Activated CD8-positive, alpha-beta memory T cell treated with anti-CD3 and anti-CD28 coated beads, Interleukin-2, amount 10 ng/mL, durations not matched to agents 7 days and 5 days (primary cell): ENCODE results near the gene ANKRA2. TPM values are rescaled to one million over a fixed set of nuclear protein-coding genes. Genes with fewer than 3 reads are reported as not detected.
"Not testable (repeated sequence)": the region's sequence is repeated elsewhere in the genome, so short reads cannot be mapped to it uniquely, and the experiment has no call there.

ENCODE experiments used
- ATAC-seq: fragments of 150-1000 bp; cut with Tn5 transposase; one replicate; pipeline ENCODE4 v1.10.0; 2021; ENCODE audit warnings: moderate library complexity
- CTCF ChIA-PET: fragments of 350-600 bp; sonication (Branson Sonifier 250); formaldehyde crosslinking; loops from one replicate; lab custom pipeline; 2021; ENCODE audit warnings: antibody characterized with exemption; lab: Charles Lee
- DNase-seq: peaks from one replicate; pipeline ENCODE4 v3.0.0-alpha.2; 2020
- H3K27ac Mint-ChIP-seq: one replicate; pipeline ENCODE4 v1.8.0; 2021; ENCODE audit warnings: mild to moderate bottlenecking, mixed read lengths
- H3K27me3 Mint-ChIP-seq: one replicate; pipeline ENCODE4 v1.8.0; 2021; ENCODE audit warnings: mixed read lengths
- H3K36me3 Mint-ChIP-seq: one replicate; pipeline ENCODE4 v1.8.0; 2021; ENCODE audit warnings: mild to moderate bottlenecking, mixed read lengths
- H3K4me1 Mint-ChIP-seq: one replicate; pipeline ENCODE4 v1.8.0; 2021; ENCODE audit warnings: mixed read lengths
- H3K4me3 Mint-ChIP-seq: one replicate; pipeline ENCODE4 v1.8.0; 2021; ENCODE audit warnings: mild to moderate bottlenecking, moderate library complexity, mixed read lengths
- H3K9me3 Mint-ChIP-seq: one replicate; pipeline ENCODE4 v1.8.0; 2022; ENCODE audit warnings: low read depth, mixed read lengths
- total RNA-seq, 2 experiments: library from RNA; stranded (reverse); gene quantifications; one replicate each; pipeline ENCODE4 v1.2.3, GENCODE V29; 2021

ANKRA2 gene
- total RNA-seq, 2 experiments from 2014 or later: 20.7 to 21.6 TPM

DNA sequence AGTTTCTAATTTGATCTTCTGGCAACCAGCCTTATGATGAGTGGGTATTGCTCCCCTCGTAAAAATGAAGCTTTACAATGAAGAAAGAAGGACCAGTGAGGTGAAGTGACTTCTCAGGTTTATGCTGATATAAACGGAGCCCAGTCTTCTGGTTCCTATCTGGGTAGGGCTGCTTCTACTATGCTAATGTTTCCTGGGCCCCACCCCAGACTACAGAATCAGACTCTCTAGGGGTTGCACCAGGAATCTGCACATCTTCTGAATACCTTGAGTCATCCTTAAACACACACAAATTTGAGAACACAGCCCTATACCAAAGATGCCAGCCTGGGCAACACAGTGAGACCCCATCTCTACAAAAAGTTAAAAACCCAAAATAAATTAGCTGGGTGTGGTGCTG lies 51.0 kb downstream of the ANKRA2 start:
- Mint-ChIP-seq H3K27ac (no peak overlapping the region), H3K27me3 (no peaks in the 10 kb centered on the region), H3K36me3 (no peaks in the 10 kb centered on the region), H3K4me3 (no peak overlapping the region), H3K9me3 (no peaks in the 10 kb centered on the region), H3K4me1 (peaks cover 3% of the 10 kb centered on the region)
- no peak for ATAC-seq
- CTCF ChIA-PET: interaction anchor here (1.0 kb wide), 1 partner anchor 18 kb away, joined by 3 read pairs; no protein-coding TSS in a partner anchor
- DNase-seq: no peak

DNA sequence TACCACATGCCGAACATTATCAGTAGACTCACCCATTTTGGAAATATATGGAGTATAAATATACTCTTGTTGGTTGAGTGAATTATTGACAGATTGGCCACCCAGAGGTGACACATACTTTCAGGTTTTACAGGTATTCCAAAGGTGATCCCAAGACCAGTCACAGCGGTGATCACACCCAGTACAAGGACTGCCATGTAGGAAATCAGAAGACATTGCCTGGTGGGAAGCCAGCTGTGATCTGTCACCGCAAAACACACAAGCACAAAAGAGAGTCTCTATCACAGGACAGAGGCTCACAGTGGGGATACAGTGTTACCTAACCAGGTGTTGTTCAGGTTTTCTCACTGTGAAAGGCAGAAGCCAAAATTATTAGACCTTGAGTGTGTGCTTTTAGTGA lies 51.4 kb downstream of the ANKRA2 start:
- Mint-ChIP-seq H3K27ac (no peak overlapping the region), H3K4me1 (no peaks in the 10 kb centered on the region), H3K27me3 (no peaks in the 10 kb centered on the region), H3K4me3 (no peak overlapping the region), H3K9me3 (no peaks in the 10 kb centered on the region), H3K36me3 (no peaks in the 10 kb centered on the region)
- DNase-seq: no peak
- CTCF ChIA-PET: interaction anchor here (1.0 kb wide), 1 partner anchor 17 kb away, joined by 3 read pairs; no protein-coding TSS in a partner anchor
- ATAC-seq: no peak

DNA sequence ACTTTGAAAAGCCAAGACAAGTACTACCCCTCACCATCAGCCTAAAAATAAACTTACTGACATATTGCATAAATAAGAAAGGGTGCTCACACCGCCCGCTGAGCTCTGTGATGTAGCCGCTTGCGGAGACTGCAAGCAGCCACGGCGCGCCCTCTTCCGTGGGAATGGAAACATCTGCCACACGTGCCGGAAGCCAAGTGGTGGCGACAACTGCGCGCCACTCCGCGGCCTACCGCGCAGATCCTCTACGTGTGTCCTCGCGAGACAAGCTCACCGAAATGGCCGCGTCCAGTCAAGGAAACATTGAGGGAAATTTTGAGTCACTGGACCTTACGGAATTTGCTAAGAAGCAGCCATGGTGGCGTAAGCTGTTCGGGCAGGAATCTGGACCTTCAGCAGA lies 56.9 kb downstream of the ANKRA2 start:
- CTCF ChIA-PET: interaction anchor here (1.6 kb wide), 1 partner anchor 12 kb away, joined by 3 read pairs; no protein-coding TSS in a partner anchor
- not testable (repeated sequence) for H3K4me1 Mint-ChIP-seq, H3K27me3 Mint-ChIP-seq, H3K4me3 Mint-ChIP-seq, DNase-seq, H3K27ac Mint-ChIP-seq, H3K9me3 Mint-ChIP-seq
- H3K36me3 Mint-ChIP-seq: peaks cover 30% of the 10 kb centered on the region
- ATAC-seq: peak; percentile 63

DNA sequence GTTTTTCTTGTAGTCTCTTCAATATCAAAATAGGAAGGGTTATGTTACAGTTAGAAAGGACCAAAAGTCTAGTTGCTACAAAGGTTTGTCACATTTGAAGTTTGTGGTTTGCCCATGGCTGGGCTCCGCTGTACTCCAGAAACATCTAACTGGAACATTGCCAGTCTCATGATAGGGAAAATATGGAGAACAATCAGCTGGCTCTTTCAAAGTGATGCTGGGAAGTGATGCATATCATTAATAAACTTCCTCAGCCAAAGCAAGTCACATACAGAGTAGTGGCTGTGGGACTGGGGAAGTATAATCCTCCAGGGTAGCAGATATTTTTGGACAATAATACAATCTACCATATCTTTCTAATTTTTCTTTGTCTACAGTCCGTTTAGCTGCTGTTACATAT lies 58.4 kb downstream of the ANKRA2 start:
- DNase-seq (no peak), ATAC-seq (no peak)
- Mint-ChIP-seq H3K4me1 (peaks cover 7% of the 10 kb centered on the region), H3K4me3 (no peak overlapping the region), H3K27ac (no peak overlapping the region), H3K9me3 (no peaks in the 10 kb centered on the region), H3K27me3 (no peaks in the 10 kb centered on the region), H3K36me3 (peaks cover 41% of the 10 kb centered on the region)
- CTCF ChIA-PET: interaction anchor here (1.0 to 1.6 kb wide), 2 partner anchors 12 to 14 kb away, joined by 3 read pairs; no protein-coding TSS in a partner anchor

DNA sequence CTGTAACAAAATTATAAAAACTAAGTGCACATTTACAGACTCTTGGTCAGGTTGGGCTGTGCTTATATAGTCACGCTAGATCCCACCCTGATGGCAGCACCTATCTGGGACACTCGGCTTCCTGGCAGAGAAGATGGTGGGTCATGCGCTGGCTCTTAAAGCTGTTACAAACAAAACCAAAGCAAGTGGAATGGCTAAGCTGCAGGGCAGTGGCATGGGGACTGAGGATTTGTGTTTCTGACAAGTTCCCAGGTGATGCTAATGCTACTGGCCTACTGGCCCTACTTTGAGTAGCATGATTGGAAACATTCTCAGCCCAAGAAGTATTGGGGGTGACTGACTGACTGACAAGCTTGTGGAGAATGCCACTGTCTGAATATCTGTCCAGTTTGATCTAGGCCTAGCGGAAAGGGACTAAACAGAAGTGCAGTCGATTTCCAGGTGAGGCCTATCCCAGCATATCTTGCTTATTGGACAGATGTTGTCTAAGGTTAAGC lies 58.9 kb downstream of the ANKRA2 start:
- H3K36me3 Mint-ChIP-seq: peaks cover 42% of the 10 kb centered on the region
- no peaks in the 10 kb centered on the region for H3K27me3 Mint-ChIP-seq
- no peak overlapping the region for H3K4me3 Mint-ChIP-seq
- peaks cover 8% of the 10 kb centered on the region for H3K4me1 Mint-ChIP-seq
- DNase-seq (no peak), ATAC-seq (no peak)
- H3K9me3 Mint-ChIP-seq: no peaks in the 10 kb centered on the region
- H3K27ac Mint-ChIP-seq: no peak overlapping the region
- CTCF ChIA-PET: no interaction called here

Other genes with a start within 250 kb of the ANKRA2 start
- under 1 TPM; 0.23 to 0.59 TPM for gene FOXD1, start 116.9 kb downstream of the ANKRA2 start, total RNA-seq
- 100 to 1,000 TPM; 601 to 785 TPM for gene BTF3, start 67.2 kb downstream of the ANKRA2 start, total RNA-seq
- gene UTP15, start 104 bp upstream of the ANKRA2 start, total RNA-seq: 10 to 100 TPM; 22.3 to 25.9 TPM
- not detected for gene ARHGEF28, start 60.6 kb upstream of the ANKRA2 start, total RNA-seq